ENCODE data around the gene SNIP1.
"Not testable (repeated sequence)": the region's sequence is repeated elsewhere in the genome, so short reads cannot be mapped to it uniquely, and the experiment has no call there.

The SNIP1 gene

GRCh38 chr1:37553927-37554808, at the start of gene SNIP1:
Gene SNIP1 (minus strand): TSS chr1:37554293. CDS start chr1:37554229, 64 bp downstream.
- DNase-seq = peak; percentile 78

GRCh38 chr1:37602750-37603694, 48.9 kb upstream of the SNIP1 start:
- DNase-seq = no peak

- DNase-seq = no peak
Observed at GRCh38 chr1:37601441-37601840, 47.3 kb upstream of the SNIP1 start.

- no peak for DNase-seq
Observed at GRCh38 chr1:37599940-37600339, 45.8 kb upstream of the SNIP1 start.

GRCh38 chr1:37596182-37596667, 42.1 kb upstream of the SNIP1 start:
- no peak for DNase-seq

GRCh38 chr1:37595440-37596181, 41.5 kb upstream of the SNIP1 start, which contains the start of gene GNL2:
Gene GNL2 (minus strand): TSS chr1:37595937. CDS start chr1:37595822, 115 bp downstream.
- peak; percentile 96 for DNase-seq

- DNase-seq = no peak
Observed at GRCh38 chr1:37593726-37594125, 39.6 kb upstream of the SNIP1 start.

- DNase-seq = no peak
Observed at GRCh38 chr1:37588939-37589338, 34.8 kb upstream of the SNIP1 start.

- not testable (repeated sequence) for DNase-seq
Observed at GRCh38 chr1:37584544-37584943, 30.5 kb upstream of the SNIP1 start.

- no peak for DNase-seq
Observed at GRCh38 chr1:37575692-37576091, 21.6 kb upstream of the SNIP1 start.

GRCh38 chr1:37574834-37575480, 20.9 kb upstream of the SNIP1 start:
- no peak for DNase-seq

- no peak for DNase-seq
Observed at GRCh38 chr1:37570528-37571334, 16.6 kb upstream of the SNIP1 start.

GRCh38 chr1:37567023-37567422, 12.9 kb upstream of the SNIP1 start:
- DNase-seq = no peak

- DNase-seq = no peak
Observed at GRCh38 chr1:37564892-37565291, 10.8 kb upstream of the SNIP1 start.

GRCh38 chr1:37562984-37563383, 8.9 kb upstream of the SNIP1 start:
- DNase-seq = no peak

- peak; percentile 37 for DNase-seq
Observed at GRCh38 chr1:37561133-37562132, 7.3 kb upstream of the SNIP1 start.

GRCh38 chr1:37560401-37561132, 6.5 kb upstream of the SNIP1 start:
- no peak for DNase-seq

- DNase-seq = not testable (repeated sequence)
Observed at GRCh38 chr1:37559957-37560379, 5.9 kb upstream of the SNIP1 start.

GRCh38 chr1:37559080-37559479, 5.0 kb upstream of the SNIP1 start:
- DNase-seq = no peak

All from T1000 (cell line).